Muscle of leg (tissue), 11 donors: ENCODE results near the gene STK32A. TPM values are rescaled to one million over a fixed set of nuclear protein-coding genes. Genes with fewer than 3 reads are reported as not detected.
"Not testable (repeated sequence)": the region's sequence is repeated elsewhere in the genome, so short reads cannot be mapped to it uniquely, and the experiment has no call there.

ENCODE experiments used
- DNase-seq: peaks from one replicate; pipeline ENCODE4 v3.0.0; 2013
- H3K27ac ChIP-seq: one replicate; pipeline ENCODE4 v1.5.1; 2013; ENCODE audit warnings: mild to moderate bottlenecking, low read length, control low read depth
- H3K27me3 ChIP-seq: one replicate; pipeline ENCODE4 v1.6.1; 2013; ENCODE audit warnings: low read length; ENCODE audit not compliant: control insufficient read depth, insufficient read depth
- H3K36me3 ChIP-seq: one replicate; pipeline ENCODE4 v1.6.1; 2013; ENCODE audit warnings: low read length; ENCODE audit not compliant: control insufficient read depth, insufficient read depth
- H3K4me1 ChIP-seq: one replicate; pipeline ENCODE4 v1.6.1; 2013; ENCODE audit warnings: low read length; ENCODE audit not compliant: control insufficient read depth, insufficient read depth
- H3K4me3 ChIP-seq: one replicate; pipeline ENCODE4 v1.5.1; 2013; ENCODE audit warnings: low read length, control low read depth
- H3K9me3 ChIP-seq: replicated peaks from 2 replicates; pipeline ENCODE4 v1.6.1; 2013; ENCODE audit warnings: low read depth, low read length; ENCODE audit not compliant: control insufficient read depth
- WGBS: methylation state at CpG from one replicate; pipeline ENCODE4 v1.1.5; 2013; ENCODE audit warnings: missing lambda C conversion rate; ENCODE audit not compliant: insufficient coverage; 5-methylcytosine and 5-hydroxymethylcytosine counted together
- polyA plus RNA-seq, 8 donors: library from polyadenylated mRNA; unstranded; fragments of 120-200 nt; gene quantifications; one replicate each; pipeline versions ENCODE4 v1.2.1 to v1.2.3, GENCODE V29; 2013; ENCODE audit warnings: inconsistent platforms in 1 of 8, low replicate concordance in 1 of 8; ENCODE audit not compliant: insufficient read length in 8 of 8, insufficient read depth in 1 of 8
- total RNA-seq: library from RNA; stranded (reverse); fragments of 120-200 nt; gene quantifications from one replicate; pipeline ENCODE4 v1.2.4, GENCODE V29; 2013

Gene STK32A
- total and polyA plus RNA-seq, 9 donors, result 0.21 to 0.66 (median 0.39) TPM

- no peak overlapping the region for H3K27ac ChIP-seq
- DNase-seq, result no peak
- H3K9me3 ChIP-seq, result no peaks in the 10 kb centered on the region
- H3K36me3 ChIP-seq, result no peaks in the 10 kb centered on the region
- no peak overlapping the region for H3K4me3 ChIP-seq
- 36% methylated on average over 9 of the region's 9 CpGs for WGBS
- no peaks in the 10 kb centered on the region for H3K4me1 ChIP-seq
- no peaks in the 10 kb centered on the region for H3K27me3 ChIP-seq
These were observed 18.2 kb upstream of the STK32A start for GRCh38 chr5:147216552-147217154.

GRCh38 chr5:147223343-147223742 lies 11.5 kb upstream of the STK32A start:
- Histone ChIP-seq H3K4me1 (no peaks in the 10 kb centered on the region), H3K27ac (no peak overlapping the region), H3K36me3 (no peaks in the 10 kb centered on the region), H3K9me3 (no peaks in the 10 kb centered on the region), H3K4me3 (no peak overlapping the region), H3K27me3 (no peaks in the 10 kb centered on the region)
- no peak for DNase-seq
- 63% methylated on average over 2 of the region's 2 CpGs for WGBS

- WGBS, result 100% methylated on average over 1 of the region's 3 CpGs
- DNase-seq, result peak; percentile 71
- no peak overlapping the region for H3K4me3 ChIP-seq
- H3K4me1 ChIP-seq, result no peaks in the 10 kb centered on the region
- H3K27me3 ChIP-seq, result no peaks in the 10 kb centered on the region
- H3K36me3 ChIP-seq, result no peaks in the 10 kb centered on the region
- H3K9me3 ChIP-seq, result no peaks in the 10 kb centered on the region
- no peak overlapping the region for H3K27ac ChIP-seq
These were observed 10.7 kb upstream of the STK32A start for GRCh38 chr5:147223948-147224791.

- no peak for DNase-seq
- Histone ChIP-seq H3K36me3 (no peaks in the 10 kb centered on the region), H3K27ac (no peak overlapping the region), H3K4me3 (no peak overlapping the region), H3K9me3 (no peaks in the 10 kb centered on the region), H3K27me3 (no peaks in the 10 kb centered on the region), H3K4me1 (no peaks in the 10 kb centered on the region)
- no CpG with 5 or more reads among the region's 9 CpGs for WGBS
These were observed 8.9 kb upstream of the STK32A start for GRCh38 chr5:147225938-147226337.

GRCh38 chr5:147226512-147226911 lies 8.3 kb upstream of the STK32A start:
- Histone ChIP-seq H3K36me3 (no peaks in the 10 kb centered on the region), H3K9me3 (no peaks in the 10 kb centered on the region), H3K4me1 (no peaks in the 10 kb centered on the region), H3K27me3 (no peaks in the 10 kb centered on the region), H3K27ac (no peak overlapping the region), H3K4me3 (no peak overlapping the region)
- no peak for DNase-seq
- 90% methylated on average over 4 of the region's 15 CpGs for WGBS

- WGBS, result 0% methylated on average over 12 of the region's 32 CpGs
- H3K4me3 ChIP-seq, result peak overlapping the region; percentile 52
- peak; percentile 17 for DNase-seq
- peaks cover 3% of the 10 kb centered on the region for H3K4me1 ChIP-seq
- H3K27me3 ChIP-seq, result peaks cover 13% of the 10 kb centered on the region
- H3K27ac ChIP-seq, result no peak overlapping the region
- H3K9me3 ChIP-seq, result no peaks in the 10 kb centered on the region
- no peaks in the 10 kb centered on the region for H3K36me3 ChIP-seq
These were observed 494 bp upstream of the STK32A start for GRCh38 chr5:147234239-147234824.

GRCh38 chr5:147240266-147240985 lies 5.6 kb downstream of the STK32A start:
- WGBS, result no CpG with 5 or more reads among the region's 4 CpGs
- no peaks in the 10 kb centered on the region for H3K9me3 ChIP-seq
- no peak overlapping the region for H3K4me3 ChIP-seq
- no peaks in the 10 kb centered on the region for H3K36me3 ChIP-seq
- no peak overlapping the region for H3K27ac ChIP-seq
- no peaks in the 10 kb centered on the region for H3K4me1 ChIP-seq
- no peaks in the 10 kb centered on the region for H3K27me3 ChIP-seq
- no peak for DNase-seq

GRCh38 chr5:147243238-147243637 lies 8.4 kb downstream of the STK32A start:
- not testable (repeated sequence) for H3K27me3 ChIP-seq, H3K4me3 ChIP-seq, H3K36me3 ChIP-seq, H3K4me1 ChIP-seq, H3K27ac ChIP-seq, DNase-seq, H3K9me3 ChIP-seq
- 90% methylated on average over 2 of the region's 6 CpGs for WGBS

GRCh38 chr5:147245381-147246165 lies 10.7 kb downstream of the STK32A start:
- H3K27ac ChIP-seq, result no peak overlapping the region

More at GRCh38 chr5:147245381-147246165, 10.7 kb downstream of the STK32A start:
- H3K4me3 ChIP-seq, result no peak overlapping the region
- H3K36me3 ChIP-seq, result no peaks in the 10 kb centered on the region
- WGBS, result no CpG with 5 or more reads among the region's 3 CpGs
- H3K9me3 ChIP-seq, result no peaks in the 10 kb centered on the region
- no peaks in the 10 kb centered on the region for H3K27me3 ChIP-seq
- peak; percentile 88 for DNase-seq
- H3K4me1 ChIP-seq, result peaks cover 3% of the 10 kb centered on the region
